ENCODE results near the gene HBP1.
"Not testable (repeated sequence)": the region's sequence is repeated elsewhere in the genome, so short reads cannot be mapped to it uniquely, and the experiment has no call there.

Gene HBP1

GRCh38 chr7:107154826-107155225, 14.0 kb upstream of the HBP1 start:
- no peak for DNase-seq (ENCODE audit: low spot score)

GRCh38 chr7:107155726-107156125, 13.1 kb upstream of the HBP1 start:
- DNase-seq (ENCODE audit: low spot score) = not testable (repeated sequence)

GRCh38 chr7:107157091-107157490, 11.7 kb upstream of the HBP1 start:
- DNase-seq (ENCODE audit: low spot score) = no peak

- no peak for DNase-seq (ENCODE audit: low spot score)
These were observed 10.8 kb upstream of the HBP1 start for GRCh38 chr7:107158028-107158427.

- no peak for DNase-seq (ENCODE audit: low spot score)
These were observed 8.4 kb upstream of the HBP1 start for GRCh38 chr7:107160389-107160788.

GRCh38 chr7:107161415-107161814, 7.4 kb upstream of the HBP1 start:
- no peak for DNase-seq (ENCODE audit: low spot score)

GRCh38 chr7:107162475-107162874, 6.3 kb upstream of the HBP1 start:
- no peak for DNase-seq (ENCODE audit: low spot score)

- peak; percentile 29 for DNase-seq (ENCODE audit: low spot score)
These were observed 4.7 kb upstream of the HBP1 start for GRCh38 chr7:107164092-107164491.

GRCh38 chr7:107165341-107165740, 3.5 kb upstream of the HBP1 start:
- DNase-seq (ENCODE audit: low spot score) = no peak

GRCh38 chr7:107166736-107167426, 1.9 kb upstream of the HBP1 start:
- peak; percentile 48 for DNase-seq (ENCODE audit: low spot score)

GRCh38 chr7:107167483-107168232, 1.1 kb upstream of the HBP1 start:
- peak; percentile 99 for DNase-seq (ENCODE audit: low spot score)

GRCh38 chr7:107169120-107170050, 582 bp downstream of the HBP1 start:
- DNase-seq (ENCODE audit: low spot score) = peak; percentile 97

GRCh38 chr7:107170051-107170915, 1.5 kb downstream of the HBP1 start:
- DNase-seq (ENCODE audit: low spot score) = peak; percentile 37

- no peak for DNase-seq (ENCODE audit: low spot score)
These were observed 2.7 kb downstream of the HBP1 start for GRCh38 chr7:107171496-107171895.

GRCh38 chr7:107172276-107173032, 3.7 kb downstream of the HBP1 start:
- no peak for DNase-seq (ENCODE audit: low spot score)

GRCh38 chr7:107173191-107173590, 4.4 kb downstream of the HBP1 start:
- no peak for DNase-seq (ENCODE audit: low spot score)

GRCh38 chr7:107173691-107174406, 5.0 kb downstream of the HBP1 start:
- no peak for DNase-seq (ENCODE audit: low spot score)

- DNase-seq (ENCODE audit: low spot score) = peak; percentile 48
These were observed 10.7 kb downstream of the HBP1 start for GRCh38 chr7:107179326-107180164.

GRCh38 chr7:107180378-107180777, 11.6 kb downstream of the HBP1 start:
- DNase-seq (ENCODE audit: low spot score) = peak; percentile 30

All from RKO (cell line).